CD14-positive monocyte (primary cell): ENCODE data around the gene CSGALNACT2. TPM values are rescaled to one million over a fixed set of nuclear protein-coding genes. Genes with fewer than 3 reads are reported as not detected.

Experiments used
- DNase-seq, 3 donors: peaks; one replicate each; pipeline ENCODE4 v3.0.0-alpha.2; 2011 to 2022
- H2AFZ ChIP-seq: 2 replicates; pipeline ENCODE4 v1.6.0; 2012; ENCODE audit warnings: mild to moderate bottlenecking, low read depth, low read length, inconsistent platforms; ENCODE audit not compliant: insufficient read depth, poor library complexity, severe bottlenecking
- H3K27ac ChIP-seq, 2 donors: 1 replicate in 1 of 2; 2 replicates in 1 of 2; pipeline ENCODE4 v1.5.1; 2012 to 2013; ENCODE audit warnings: low read length in 2 of 2, control low read depth in 1 of 2, inconsistent platforms in 1 of 2, low read depth in 1 of 2, mild to moderate bottlenecking in 1 of 2
- H3K27me3 ChIP-seq, 2 donors: one replicate each; pipeline versions ENCODE4 v1.6.0 to v1.6.1; 2011 to 2013; ENCODE audit warnings: low read length in 2 of 2; ENCODE audit not compliant: control insufficient read depth in 2 of 2, insufficient read depth in 2 of 2
- H3K36me3 ChIP-seq, 2 donors: replicated peaks in 1 of 2; 1 replicate in 1 of 2; 2 replicates in 1 of 2; pipeline versions ENCODE4 v1.5.1 to v1.6.1; 2012 to 2013; ENCODE audit warnings: low read length in 2 of 2, control low read depth in 1 of 2, inconsistent platforms in 1 of 2, mild to moderate bottlenecking in 1 of 2; ENCODE audit not compliant: insufficient read depth in 2 of 2, control insufficient read depth in 1 of 2
- H3K4me1 ChIP-seq, 2 donors: 1 replicate in 1 of 2; 2 replicates in 1 of 2; pipeline versions ENCODE4 v1.5.1 to v1.6.1; 2012 to 2013; ENCODE audit warnings: low read length in 2 of 2, control low read depth in 1 of 2, inconsistent platforms in 1 of 2, mild to moderate bottlenecking in 1 of 2, moderate library complexity in 1 of 2; ENCODE audit not compliant: insufficient read depth in 2 of 2, control insufficient read depth in 1 of 2
- H3K4me2 ChIP-seq: replicated peaks from 2 replicates; pipeline ENCODE3; 2012; ENCODE audit warnings: low read length, moderate library complexity, mild to moderate bottlenecking; ENCODE audit not compliant: poor library complexity, severe bottlenecking; ENCODE audit errors: extremely low read depth
- H3K4me3 ChIP-seq, 3 experiments: fragments of 200-600 bp in 1 of 3; sonication (generic) in 1 of 3; replicated peaks in 1 of 3; 1 replicate in 2 of 3; 2 replicates in 1 of 3; pipeline ENCODE4 v1.5.1; 2011 to 2013; ENCODE audit warnings: low read length in 3 of 3, mild to moderate bottlenecking in 3 of 3, control low read depth in 2 of 3, low read depth in 2 of 3, inconsistent platforms in 1 of 3, moderate library complexity in 1 of 3
- H3K79me2 ChIP-seq: 2 replicates; pipeline ENCODE4 v1.6.0; 2012; ENCODE audit warnings: mild to moderate bottlenecking, control low read depth, inconsistent platforms, low read length, moderate library complexity; ENCODE audit not compliant: insufficient read depth
- H3K9ac ChIP-seq: 2 replicates; pipeline ENCODE4 v1.6.0; 2017; ENCODE audit warnings: low read length, mild to moderate bottlenecking; ENCODE audit not compliant: insufficient read depth, poor library complexity, severe bottlenecking
- H3K9me3 ChIP-seq, 2 donors: replicated peaks in 1 of 2; 1 replicate in 1 of 2; 2 replicates in 1 of 2; pipeline versions ENCODE4 v1.5.1 to v1.6.1; 2012 to 2013; ENCODE audit warnings: low read length in 2 of 2, control low read depth in 1 of 2; ENCODE audit not compliant: control insufficient read depth in 1 of 2, insufficient read depth in 1 of 2
- H4K20me1 ChIP-seq: 2 replicates; pipeline ENCODE4 v1.6.0; 2012; ENCODE audit warnings: mild to moderate bottlenecking, low read length, control low read depth, moderate library complexity; ENCODE audit not compliant: insufficient read depth
- H3K27ac Mint-ChIP-seq, 7 donors: one replicate each; pipeline ENCODE4 v1.8.0; 2020; ENCODE audit warnings: mild to moderate bottlenecking in 7 of 7, mixed read lengths in 7 of 7, moderate library complexity in 6 of 7, inconsistent platforms in 2 of 7
- H3K27me3 Mint-ChIP-seq, 3 donors: one replicate each; pipeline ENCODE4 v1.8.0; 2021 to 2022; ENCODE audit warnings: low read depth in 3 of 3, mild to moderate bottlenecking in 3 of 3, mixed read lengths in 3 of 3, moderate library complexity in 3 of 3, inconsistent platforms in 1 of 3
- H3K36me3 Mint-ChIP-seq, 2 donors: one replicate each; pipeline ENCODE4 v1.8.0; 2020; ENCODE audit warnings: mixed read lengths in 2 of 2, inconsistent platforms in 1 of 2, mild to moderate bottlenecking in 1 of 2
- H3K4me1 Mint-ChIP-seq: one replicate; pipeline ENCODE4 v1.8.0; 2020; ENCODE audit warnings: mild to moderate bottlenecking, mixed read lengths
- H3K4me3 Mint-ChIP-seq, 2 donors: one replicate each; pipeline ENCODE4 v1.8.0; 2020; ENCODE audit warnings: mild to moderate bottlenecking in 2 of 2, mixed read lengths in 2 of 2, moderate library complexity in 1 of 2
- H3K9me3 Mint-ChIP-seq, 7 donors: one replicate each; pipeline ENCODE4 v1.8.0; 2020 to 2022; ENCODE audit warnings: mixed read lengths in 7 of 7, mild to moderate bottlenecking in 6 of 7, moderate library complexity in 6 of 7, inconsistent platforms in 2 of 7
- WGBS: methylation state at CpG from one replicate; pipeline ENCODE4 v1.1.5; 2013; ENCODE audit warnings: missing lambda C conversion rate; ENCODE audit not compliant: insufficient coverage; 5-methylcytosine and 5-hydroxymethylcytosine counted together
- intact Hi-C, 2 donors: fragments of 100-400 bp; cut with micrococcal nuclease; formaldehyde crosslinking; loops; one replicate each; pipeline versions ENCODE4 v1.15.0 to v1.15.1; 2023
- polyA plus RNA-seq, 3 donors: library from polyadenylated mRNA; depleted of rRNA in 1 of 3; unstranded in 2 of 3; stranded (reverse) in 1 of 3; fragments of 300-500 nt in 2 of 3; fragments of >200 nt in 1 of 3; fragmentation: Illumina TruSeq in 2 of 3; gene quantifications; 1 replicate in 2 of 3; 2 replicates in 1 of 3; pipeline ENCODE4 v1.2.3, GENCODE V29; 2012 to 2021
- TF ChIP-seq, protein P1 (sequence below): fragments of 200-600 bp; IDR thresholded peaks from one replicate; pipeline ENCODE4 v1.8.0; 2022; ENCODE audit warnings: antibody characterized with exemption, mild to moderate bottlenecking

The CSGALNACT2 gene
- polyA plus RNA-seq, 3 donors: 43.7 to 80.1 (median 48.2) TPM

DNA sequence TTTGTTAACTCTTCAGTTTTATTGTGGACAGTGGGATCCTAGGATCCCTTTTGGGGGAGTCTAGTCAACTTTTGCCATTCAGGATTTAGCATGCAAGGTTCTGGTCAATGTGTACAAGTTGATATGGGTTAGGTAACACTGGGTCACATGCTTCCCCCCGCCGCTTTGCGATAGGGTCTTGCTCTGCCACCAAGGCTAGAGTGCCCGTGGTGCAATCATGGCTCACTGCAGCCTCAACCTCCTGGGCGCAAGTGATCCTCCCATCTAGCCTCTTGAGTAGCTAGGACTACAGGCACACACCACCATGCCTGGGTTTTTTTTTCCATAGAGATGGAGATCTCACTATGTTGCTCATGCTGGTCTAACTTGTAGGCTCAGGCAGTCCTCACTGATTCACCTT, 3.2 kb upstream of the CSGALNACT2 start:
- no peaks in the 10 kb centered on the region for H3K36me3 ChIP-seq
- Mint-ChIP-seq H3K27ac (peak overlapping the region in 1 of 7 donors; percentile 66), H3K36me3 (peaks cover 13 to 17% of the 10 kb centered on the region in 2 donors), H3K4me1 (peaks cover 60% of the 10 kb centered on the region), H3K9me3 (peaks cover 0 to 2% (median 0%) of the 10 kb centered on the region in 7 donors), H3K4me3 (no peak overlapping the region), H3K27me3 (peaks cover 2 to 6% (median 3%) of the 10 kb centered on the region in 3 donors)
- no peak overlapping the region for H3K4me3 ChIP-seq
- H4K20me1 ChIP-seq: peaks cover 8% of the 10 kb centered on the region
- no peak overlapping the region for H2AFZ ChIP-seq
- H3K27ac ChIP-seq: no peak overlapping the region
- no peak overlapping the region for H3K9ac ChIP-seq
- intact Hi-C loops: loop anchor here in 1 of 2 donors (5.0 kb wide), 1 partner anchor 37 kb away; no protein-coding TSS in a partner anchor
- H3K4me1 ChIP-seq: peaks cover 43 to 74% of the 10 kb centered on the region in 2 donors
- TF ChIP-seq, protein P1, sequence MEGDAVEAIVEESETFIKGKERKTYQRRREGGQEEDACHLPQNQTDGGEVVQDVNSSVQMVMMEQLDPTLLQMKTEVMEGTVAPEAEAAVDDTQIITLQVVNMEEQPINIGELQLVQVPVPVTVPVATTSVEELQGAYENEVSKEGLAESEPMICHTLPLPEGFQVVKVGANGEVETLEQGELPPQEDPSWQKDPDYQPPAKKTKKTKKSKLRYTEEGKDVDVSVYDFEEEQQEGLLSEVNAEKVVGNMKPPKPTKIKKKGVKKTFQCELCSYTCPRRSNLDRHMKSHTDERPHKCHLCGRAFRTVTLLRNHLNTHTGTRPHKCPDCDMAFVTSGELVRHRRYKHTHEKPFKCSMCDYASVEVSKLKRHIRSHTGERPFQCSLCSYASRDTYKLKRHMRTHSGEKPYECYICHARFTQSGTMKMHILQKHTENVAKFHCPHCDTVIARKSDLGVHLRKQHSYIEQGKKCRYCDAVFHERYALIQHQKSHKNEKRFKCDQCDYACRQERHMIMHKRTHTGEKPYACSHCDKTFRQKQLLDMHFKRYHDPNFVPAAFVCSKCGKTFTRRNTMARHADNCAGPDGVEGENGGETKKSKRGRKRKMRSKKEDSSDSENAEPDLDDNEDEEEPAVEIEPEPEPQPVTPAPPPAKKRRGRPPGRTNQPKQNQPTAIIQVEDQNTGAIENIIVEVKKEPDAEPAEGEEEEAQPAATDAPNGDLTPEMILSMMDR: no peak
- peak in 1 of 3 donors; percentile 7 for DNase-seq
- no peaks in the 10 kb centered on the region for H3K9me3 ChIP-seq
- peaks cover 45% of the 10 kb centered on the region for H3K79me2 ChIP-seq
- no peaks in the 10 kb centered on the region for H3K27me3 ChIP-seq
- 40% methylated on average over 4 of the region's 5 CpGs for WGBS
- H3K4me2 ChIP-seq: no peak overlapping the region

DNA sequence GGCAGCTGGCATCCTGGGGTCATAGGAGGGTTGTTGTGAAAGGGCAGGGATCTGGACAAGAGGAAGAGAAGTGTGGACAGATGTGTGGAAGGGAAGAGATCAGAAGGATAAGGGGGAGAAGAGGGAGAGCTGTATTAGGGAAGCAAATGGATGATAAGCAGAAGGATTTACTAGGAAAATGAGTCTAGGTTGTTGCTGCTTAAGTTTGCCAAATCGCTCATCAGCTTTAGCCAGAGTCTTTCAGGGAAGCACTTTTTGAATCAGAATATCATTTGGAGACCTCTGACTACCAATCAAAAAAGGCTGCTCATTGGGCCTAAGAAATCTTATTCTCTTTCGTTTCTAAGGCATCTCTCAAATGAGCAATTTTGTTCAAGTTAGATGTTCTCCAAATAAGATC, 2.6 kb upstream of the CSGALNACT2 start:
- Histone ChIP-seq H3K9me3 (no peaks in the 10 kb centered on the region), H3K4me3 (no peak overlapping the region), H4K20me1 (peaks cover 9% of the 10 kb centered on the region), H3K4me1 (peaks cover 39 to 69% of the 10 kb centered on the region in 2 donors), H3K4me2 (no peak overlapping the region), H3K27me3 (no peaks in the 10 kb centered on the region), H3K79me2 (peaks cover 50% of the 10 kb centered on the region), H3K36me3 (no peaks in the 10 kb centered on the region), H3K9ac (no peak overlapping the region), H2AFZ (no peak overlapping the region), H3K27ac (no peak overlapping the region)
- H3K4me1 Mint-ChIP-seq: peaks cover 56% of the 10 kb centered on the region
- WGBS: 100% methylated on average over 1 of the region's 2 CpGs
- TF ChIP-seq, protein P1: no peak
- peaks cover 0 to 2% (median 0%) of the 10 kb centered on the region in 7 donors for H3K9me3 Mint-ChIP-seq
- no peak overlapping the region for H3K4me3 Mint-ChIP-seq
- no peak for DNase-seq
- peaks cover 2 to 6% (median 3%) of the 10 kb centered on the region in 3 donors for H3K27me3 Mint-ChIP-seq
- intact Hi-C loops: loop anchor here in 1 of 2 donors (5.0 kb wide), 1 partner anchor 37 kb away; no protein-coding TSS in a partner anchor
- H3K36me3 Mint-ChIP-seq: peaks cover 14 to 17% of the 10 kb centered on the region in 2 donors
- H3K27ac Mint-ChIP-seq: peak overlapping the region in 1 of 7 donors; percentile 56
